RPMI7951 (cell line): ENCODE measurements around the gene EHMT1. TPM values are rescaled to one million over a fixed set of nuclear protein-coding genes. Genes with fewer than 3 reads are reported as not detected.
"Not testable (repeated sequence)": the region's sequence is repeated elsewhere in the genome, so short reads cannot be mapped to it uniquely, and the experiment has no call there.

Experiments
- DNase-seq: peaks from one replicate; pipeline ENCODE4 v3.0.0-alpha.2; 2012; ENCODE audit warnings: low read depth
- total RNA-seq: library from RNA; depleted of rRNA; stranded (reverse); fragments of >200 nt; shearing (Covaris generic); gene quantifications from 2 replicates; pipeline ENCODE4 v1.2.3, GENCODE V29; 2014

Gene EHMT1
- total RNA-seq, 1 experiment from 2014 or later: 11.5 TPM

- DNase-seq: no peak
Measured at GRCh38 chr9:137759649-137760321, 141.0 kb downstream of the EHMT1 start.

DNA sequence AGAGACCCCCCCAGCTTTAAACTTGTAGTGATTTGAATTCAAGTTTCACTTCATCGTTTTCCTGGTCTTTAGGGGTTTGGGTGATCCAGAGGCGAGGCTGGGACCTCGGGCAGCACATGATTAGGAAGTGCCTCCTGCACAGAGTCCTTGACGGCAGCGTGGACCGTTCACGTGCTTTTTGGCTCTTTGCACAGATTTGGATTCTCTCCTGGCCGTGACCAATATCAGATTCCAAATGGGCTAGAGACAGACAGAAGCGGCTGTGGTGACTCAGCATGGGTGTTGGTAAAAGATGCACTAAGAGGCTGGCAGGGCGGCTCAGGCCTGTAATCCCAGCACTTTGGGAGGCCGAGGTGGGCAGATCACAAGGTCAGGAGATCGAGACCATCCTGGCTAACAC is 141.6 kb downstream of the EHMT1 start:
- DNase-seq: no peak

DNA sequence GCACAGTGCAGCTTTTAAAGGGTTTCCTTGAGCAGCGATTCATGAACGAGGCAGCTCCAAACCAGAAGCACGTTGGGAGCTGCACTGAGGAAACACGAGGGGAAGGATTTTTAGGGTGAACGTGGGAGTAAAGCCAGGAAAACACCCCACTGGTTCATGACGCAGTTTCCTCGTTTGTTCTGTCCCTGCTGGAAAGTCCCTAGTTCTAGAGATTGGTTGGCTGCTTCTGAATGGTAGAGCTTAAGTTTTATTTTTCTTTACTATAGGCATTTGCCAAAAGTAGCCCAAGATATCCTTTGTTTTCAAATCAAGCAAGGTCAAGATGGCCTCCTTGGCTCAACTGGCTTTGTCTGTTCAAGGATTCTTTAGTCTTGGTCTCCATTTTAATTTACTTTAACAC is 142.2 kb downstream of the EHMT1 start:
- DNase-seq: no peak

DNA sequence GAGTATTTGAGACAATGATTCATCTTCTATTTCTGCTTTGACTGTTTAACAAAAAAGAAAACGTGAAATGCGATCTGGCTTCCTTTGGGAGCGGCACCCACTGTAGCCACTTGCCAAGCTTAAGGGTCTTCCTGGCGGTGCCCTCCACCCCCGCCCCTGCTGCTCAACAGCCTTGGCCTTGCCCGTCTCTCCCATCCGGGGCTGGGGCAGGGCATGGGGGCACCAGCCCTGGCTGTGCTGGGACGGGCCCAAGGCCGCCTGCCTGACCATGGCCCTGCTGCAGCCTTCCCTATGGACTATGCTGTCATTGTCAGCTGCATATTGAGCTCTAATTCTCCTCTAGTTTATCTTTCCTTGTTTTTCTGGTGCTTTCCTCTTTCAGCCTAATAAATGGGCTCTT is 143.0 kb downstream of the EHMT1 start:
- no peak for DNase-seq

DNA sequence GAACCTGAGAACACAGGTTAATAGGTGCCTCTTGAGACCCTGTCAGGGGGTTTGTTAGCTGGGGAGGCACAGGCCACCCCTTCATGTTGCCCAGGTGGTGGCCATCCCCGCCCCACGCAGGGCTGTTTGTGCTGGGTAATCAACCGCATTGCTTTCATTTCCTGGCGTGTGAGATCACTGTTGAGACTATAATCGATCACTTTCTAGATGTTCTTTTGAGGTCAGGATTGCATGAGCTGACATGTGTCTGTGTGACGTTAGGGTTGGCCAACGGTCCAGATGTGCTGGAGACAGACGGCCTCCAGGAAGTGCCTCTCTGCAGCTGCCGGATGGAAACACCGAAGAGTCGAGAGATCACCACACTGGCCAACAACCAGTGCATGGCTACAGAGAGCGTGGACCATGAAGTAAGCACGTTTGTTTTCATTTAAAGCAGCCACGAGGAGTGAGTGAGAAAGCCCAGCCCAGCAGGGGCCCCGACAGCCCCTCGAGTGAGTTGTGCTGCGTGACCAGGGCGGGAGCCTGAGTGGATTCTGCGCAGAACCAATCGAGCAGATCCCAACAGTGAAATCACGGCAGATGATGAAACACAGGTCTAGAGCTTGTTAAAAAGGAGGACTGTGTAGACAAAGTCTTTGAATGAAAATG is 143.7 kb downstream of the EHMT1 start:
- no peak for DNase-seq

DNA sequence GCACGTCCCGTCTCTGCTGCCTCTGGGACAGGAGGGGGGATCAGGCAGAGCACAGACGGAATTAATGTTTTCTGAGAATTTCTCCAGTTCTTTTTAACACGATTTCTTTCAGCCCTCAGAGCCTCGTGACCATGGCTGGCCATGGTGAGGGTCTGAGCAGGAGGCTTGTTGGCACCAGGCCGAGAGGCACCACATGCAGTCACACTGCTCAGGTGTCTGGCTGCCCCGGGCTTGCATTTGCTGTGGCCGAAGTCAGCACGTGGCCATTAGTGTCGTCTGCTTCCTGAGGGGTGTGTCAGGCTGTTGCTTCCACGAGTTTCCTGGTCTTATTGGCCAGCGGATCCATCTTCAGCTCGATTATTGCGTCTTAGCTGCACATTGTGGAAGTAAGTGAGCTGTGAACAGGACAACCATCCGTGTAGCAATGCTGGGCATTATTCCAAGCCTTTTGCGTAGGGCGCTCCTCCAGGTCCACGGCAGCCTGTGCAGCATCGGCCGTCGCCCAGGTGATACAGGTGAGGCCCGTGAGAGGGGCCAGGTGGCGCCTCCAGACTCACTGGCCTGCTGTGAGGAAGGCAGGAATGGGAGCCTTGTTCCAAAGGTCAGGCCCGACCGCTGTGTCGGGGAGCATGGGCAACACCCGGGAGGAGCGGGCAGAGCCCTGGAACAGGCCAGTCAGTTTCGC is 144.6 kb downstream of the EHMT1 start:
- no peak for DNase-seq

DNA sequence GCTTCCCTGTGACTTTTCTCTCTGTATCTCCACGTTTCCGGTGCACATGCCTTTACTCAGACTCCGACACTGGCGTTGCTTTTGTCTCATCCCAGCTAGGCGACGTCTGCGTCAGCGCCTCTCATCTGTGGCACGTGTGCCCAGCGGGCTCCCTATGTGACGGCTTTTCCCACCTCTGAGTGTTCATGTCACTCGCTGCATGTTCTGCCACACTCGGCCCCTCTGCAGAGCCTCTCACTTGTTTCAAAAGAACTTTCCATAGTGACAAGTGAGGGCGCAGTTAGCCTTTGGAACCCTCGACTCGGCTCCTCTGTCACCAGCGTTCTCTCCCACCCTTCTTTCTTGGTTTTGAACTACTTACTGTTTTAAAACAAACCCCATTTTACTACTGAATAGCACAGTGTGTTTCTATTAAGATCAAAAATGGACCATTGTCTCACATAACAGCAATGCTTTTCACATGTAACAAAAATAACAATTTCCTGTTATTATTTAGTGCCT is 145.4 kb downstream of the EHMT1 start:
- no peak for DNase-seq

- no peak for DNase-seq
Measured at GRCh38 chr9:137764981-137765380, 146.2 kb downstream of the EHMT1 start.

DNA sequence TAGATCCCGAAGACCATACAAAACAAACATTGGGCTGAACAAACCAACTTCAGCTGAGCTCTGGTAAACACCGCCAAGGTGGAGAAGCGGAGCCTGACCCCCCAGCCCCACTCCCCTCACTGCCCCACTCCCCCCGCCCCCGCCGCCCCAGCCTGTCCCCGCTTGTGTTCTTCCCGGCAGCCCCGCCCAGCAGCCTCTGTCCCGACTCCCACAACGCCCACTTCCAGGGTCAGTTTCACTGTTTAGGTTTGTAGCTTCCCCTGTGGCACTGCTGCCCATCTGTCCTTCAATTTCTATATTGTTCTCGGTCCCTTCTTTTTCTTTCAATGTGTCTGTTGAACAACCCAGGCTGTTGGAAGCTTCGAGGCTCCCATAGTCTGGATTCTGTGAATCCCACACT is 146.7 kb downstream of the EHMT1 start:
- DNase-seq: no peak

DNA sequence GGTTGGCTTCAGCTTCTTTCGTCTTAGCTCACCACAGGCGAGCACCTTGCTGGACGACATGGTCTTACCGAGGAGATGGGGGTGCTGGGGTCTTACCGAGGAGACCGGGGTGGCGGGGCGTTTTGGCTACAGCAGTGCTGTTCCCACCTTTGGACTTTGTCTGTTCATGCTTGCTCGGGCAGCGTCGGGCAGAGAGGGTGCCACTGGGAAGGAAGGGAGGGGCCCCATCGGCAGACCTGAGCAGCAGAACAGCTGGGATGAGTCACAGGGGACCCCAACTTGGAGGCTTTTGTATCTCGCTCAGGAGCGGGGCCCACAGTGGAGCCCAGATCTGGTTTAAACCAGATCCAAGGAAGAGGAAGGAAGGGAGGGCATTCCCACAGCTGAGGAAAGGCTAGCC is 152.8 kb downstream of the EHMT1 start:
- no peak for DNase-seq

- no peak for DNase-seq
Measured at GRCh38 chr9:137772281-137772873, 153.6 kb downstream of the EHMT1 start.

GRCh38 chr9:137774775-137775386 is 156.1 kb downstream of the EHMT1 start:
- no peak for DNase-seq

DNA sequence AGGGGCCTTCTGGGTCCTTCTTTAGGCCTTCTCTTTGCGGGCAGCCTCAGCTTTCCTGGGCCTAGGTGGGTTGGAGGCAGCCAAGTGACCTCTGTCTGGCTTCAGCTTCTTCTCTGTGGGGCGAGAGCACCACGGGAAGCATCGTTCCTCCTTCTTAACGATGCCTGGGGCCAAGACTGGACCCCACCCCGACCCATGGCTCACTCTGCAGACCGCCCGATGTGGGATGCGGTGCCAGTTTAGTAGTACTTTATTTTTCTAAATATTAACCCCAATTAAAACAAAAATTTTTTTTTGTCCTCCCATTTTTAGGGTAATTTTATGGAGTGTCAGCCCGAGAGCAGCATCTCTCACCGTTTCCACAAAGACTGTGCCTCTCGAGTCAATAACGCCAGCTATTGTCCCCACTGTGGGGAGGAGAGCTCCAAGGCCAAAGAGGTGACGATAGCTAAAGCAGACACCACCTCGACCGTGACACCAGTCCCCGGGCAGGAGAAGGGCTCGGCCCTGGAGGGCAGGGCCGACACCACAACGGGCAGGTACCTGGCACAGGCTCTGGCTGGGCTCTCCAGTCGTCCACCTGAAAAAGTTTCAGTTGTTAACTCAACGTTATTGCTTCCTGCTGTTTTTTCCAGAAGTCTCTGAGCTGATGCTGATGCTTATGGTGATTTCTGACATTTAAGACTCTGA is 157.6 kb downstream of the EHMT1 start:
- DNase-seq: no peak

GRCh38 chr9:137777761-137778160 is 159.0 kb downstream of the EHMT1 start:
- DNase-seq: no peak

- no peak for DNase-seq
Measured at GRCh38 chr9:137778336-137778735, 159.5 kb downstream of the EHMT1 start.

DNA sequence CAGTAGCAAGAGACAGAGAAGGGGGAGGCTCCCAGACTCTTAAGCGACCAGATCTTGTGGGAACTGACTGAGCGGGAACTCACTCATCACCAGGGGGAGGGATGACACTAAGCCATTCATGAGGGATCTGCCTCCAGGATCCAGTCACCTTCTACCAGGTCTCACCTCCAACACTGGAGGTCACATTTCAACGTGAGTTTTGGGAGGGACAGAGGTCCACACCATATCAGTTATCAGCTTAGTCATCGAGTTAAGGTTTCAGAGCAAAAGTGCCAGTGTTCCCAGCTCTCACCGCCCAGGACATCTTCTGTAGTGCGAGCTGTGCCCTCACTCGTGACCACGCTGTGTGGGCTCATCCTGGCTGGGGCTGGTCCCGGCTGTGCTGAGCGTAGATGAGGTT is 160.1 kb downstream of the EHMT1 start:
- DNase-seq: no peak

DNA sequence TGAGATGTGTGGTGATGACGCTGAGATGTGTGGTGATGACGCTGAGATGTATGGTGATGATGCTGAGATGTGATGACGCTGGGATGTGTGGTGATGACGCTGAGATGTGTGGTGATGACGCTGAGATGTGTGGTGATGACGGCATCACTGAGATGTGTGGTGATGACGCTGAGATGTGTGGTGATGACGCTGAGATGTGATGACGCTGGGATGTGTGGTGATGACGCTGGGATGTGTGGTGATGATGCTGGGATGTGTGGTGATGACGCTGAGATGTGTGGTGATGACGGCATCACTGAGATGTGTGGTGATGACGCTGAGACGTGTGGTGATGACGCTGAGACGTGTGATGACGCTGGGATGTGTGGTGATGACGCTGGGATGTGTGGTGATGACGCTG is 161.2 kb downstream of the EHMT1 start:
- DNase-seq: not testable (repeated sequence)

GRCh38 chr9:137781906-137782585 is 163.2 kb downstream of the EHMT1 start:
- DNase-seq: no peak

DNA sequence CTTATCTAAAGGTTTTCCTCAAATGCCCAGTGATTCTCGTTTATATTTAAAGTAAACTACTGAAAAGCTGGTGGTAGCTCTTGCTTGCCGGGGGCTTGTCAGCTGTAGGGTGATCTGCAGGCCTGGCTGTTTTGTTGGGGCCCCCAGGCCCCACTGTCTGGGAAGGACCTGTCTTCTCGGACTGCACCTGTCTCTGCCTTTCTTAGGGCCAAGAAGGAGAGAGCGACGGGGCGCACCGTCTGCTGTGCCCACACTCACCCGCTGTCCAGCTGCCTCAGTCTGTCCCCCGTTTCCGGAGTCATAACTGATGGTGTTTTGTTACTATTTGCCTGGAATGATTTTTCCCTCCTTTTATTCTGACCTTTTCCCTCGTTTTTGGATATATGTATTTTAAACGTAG is 164.7 kb downstream of the EHMT1 start:
- DNase-seq: no peak

- no peak for DNase-seq
Measured at GRCh38 chr9:137784046-137784445, 165.2 kb downstream of the EHMT1 start.
